ENCODE results near the gene MAP3K10. TPM values are rescaled to one million over a fixed set of nuclear protein-coding genes. Genes with fewer than 3 reads are reported as not detected.
"Not testable (repeated sequence)": the region's sequence is repeated elsewhere in the genome, so short reads cannot be mapped to it uniquely, and the experiment has no call there.

MAP3K10 gene
- total RNA-seq, 1 experiment from 2014 or later = 10.1 TPM

DNA sequence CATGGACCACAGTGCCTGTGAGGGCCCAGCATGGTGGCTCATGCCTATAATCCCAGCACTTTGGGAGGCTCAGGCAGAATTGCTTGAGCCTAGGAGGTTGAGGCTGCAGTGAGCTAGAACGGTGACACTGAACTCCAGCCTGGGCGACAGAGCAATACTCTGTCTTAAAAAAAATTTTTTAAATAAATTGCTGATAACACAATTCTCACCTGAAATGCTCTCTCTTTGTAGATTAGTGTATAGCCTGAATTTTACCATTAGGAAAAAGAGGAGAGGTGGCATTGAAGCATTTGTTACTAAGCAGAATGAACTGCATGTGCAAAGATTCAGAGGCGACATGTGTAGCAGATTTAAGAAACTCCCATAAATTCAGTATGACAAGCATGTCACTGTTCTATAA is 29.1 kb upstream of the MAP3K10 start:
- Histone ChIP-seq H3K9me3 (replicated peaks) (no peaks in the 10 kb centered on the region), H3K27me3 (no peaks in the 10 kb centered on the region), H3K36me3 (no peaks in the 10 kb centered on the region), H3K4me3 (no peak overlapping the region), H3K4me1 (no peaks in the 10 kb centered on the region), H3K27ac (no peak overlapping the region)
- DNase-seq = no peak

DNA sequence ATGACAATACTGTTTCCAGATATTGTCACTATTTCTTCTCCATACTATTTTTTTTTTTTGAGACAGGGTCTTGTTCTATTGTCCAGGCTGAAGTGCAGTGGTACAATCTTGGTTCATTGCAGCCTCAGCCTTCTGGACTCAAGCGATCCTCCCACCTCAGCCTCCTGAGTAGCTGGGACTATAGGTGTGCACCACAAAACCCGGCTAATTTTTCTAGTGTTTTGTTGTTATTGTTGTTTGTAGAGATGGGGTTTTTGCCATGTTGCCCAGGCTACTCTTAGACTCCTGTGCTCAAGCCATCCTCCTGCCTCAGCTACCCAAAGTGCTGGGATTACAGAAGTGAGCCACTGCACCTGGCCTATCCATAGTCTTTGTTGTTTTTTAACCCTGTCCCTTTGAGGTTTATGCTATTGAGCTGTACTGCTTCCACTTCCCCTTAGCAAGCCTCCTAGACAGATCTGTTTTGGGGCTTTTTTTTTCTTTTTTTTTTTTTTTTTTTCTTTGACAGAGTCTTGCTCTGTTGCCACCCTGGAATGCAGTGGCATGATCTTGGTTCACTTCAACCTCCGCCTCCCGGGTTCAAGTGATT is 27.6 kb upstream of the MAP3K10 start:
- no peak for DNase-seq
- Histone ChIP-seq H3K27me3 (no peaks in the 10 kb centered on the region), H3K4me3 (no peak overlapping the region), H3K4me1 (no peaks in the 10 kb centered on the region), H3K9me3 (replicated peaks) (no peaks in the 10 kb centered on the region), H3K27ac (no peak overlapping the region), H3K36me3 (no peaks in the 10 kb centered on the region)

- no peaks in the 10 kb centered on the region for H3K27me3 ChIP-seq
Measured at GRCh38 chr19:40165362-40165937, 25.8 kb upstream of the MAP3K10 start.

DNA sequence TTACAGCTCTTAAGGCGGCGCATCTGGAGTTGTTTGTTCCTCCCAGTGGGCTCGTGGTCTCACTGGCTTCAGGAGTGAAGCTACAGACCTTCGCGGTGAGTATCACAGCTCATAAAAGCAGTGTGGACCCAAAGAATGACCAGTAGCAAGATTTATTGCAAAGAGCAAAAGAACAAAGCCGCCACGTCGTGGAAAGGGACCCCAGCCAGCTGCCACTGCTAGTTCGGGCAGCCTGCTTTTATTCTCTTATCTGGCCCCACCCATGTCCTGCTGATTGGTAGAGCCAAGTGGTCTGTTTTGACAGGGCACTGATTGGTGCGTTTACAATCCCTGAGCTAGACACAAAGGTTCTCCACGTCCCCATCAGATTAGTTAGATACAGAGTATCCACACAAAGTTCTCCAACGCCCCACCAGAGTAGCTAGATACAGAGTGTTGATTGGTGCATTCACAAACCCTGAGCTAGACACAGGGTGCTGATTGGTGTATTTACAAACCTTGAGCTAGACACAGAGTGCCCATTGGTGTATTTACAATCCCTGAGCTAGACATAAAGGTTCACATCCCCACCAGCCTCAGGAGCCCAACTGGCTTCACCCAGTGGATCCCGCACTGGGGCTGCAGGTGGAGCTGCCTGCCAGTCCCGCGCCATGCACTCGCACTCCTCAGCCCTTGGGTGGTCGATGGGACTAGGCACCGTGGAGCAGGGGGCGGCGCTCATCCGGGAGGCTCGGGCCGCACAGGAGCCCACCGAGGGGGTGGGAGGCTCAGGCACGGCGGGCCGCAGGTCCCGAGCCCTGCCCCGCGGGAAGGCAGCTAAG is 21.5 kb upstream of the MAP3K10 start:
- not testable (repeated sequence) for H3K27me3 ChIP-seq; H3K36me3 ChIP-seq; H3K27ac ChIP-seq; H3K4me1 ChIP-seq; H3K4me3 ChIP-seq; H3K9me3 ChIP-seq (replicated peaks)
- peak in 1 of 2 experiments; percentile 14 for DNase-seq

More at GRCh38 chr19:40165362-40165937, 25.8 kb upstream of the MAP3K10 start:
- H3K4me3 ChIP-seq = no peak overlapping the region
- no peaks in the 10 kb centered on the region for H3K9me3 ChIP-seq (replicated peaks)
- no peaks in the 10 kb centered on the region for H3K4me1 ChIP-seq
- DNase-seq = peak; percentile 68 to 84
- H3K36me3 ChIP-seq = no peaks in the 10 kb centered on the region
- H3K27ac ChIP-seq = no peak overlapping the region

DNA sequence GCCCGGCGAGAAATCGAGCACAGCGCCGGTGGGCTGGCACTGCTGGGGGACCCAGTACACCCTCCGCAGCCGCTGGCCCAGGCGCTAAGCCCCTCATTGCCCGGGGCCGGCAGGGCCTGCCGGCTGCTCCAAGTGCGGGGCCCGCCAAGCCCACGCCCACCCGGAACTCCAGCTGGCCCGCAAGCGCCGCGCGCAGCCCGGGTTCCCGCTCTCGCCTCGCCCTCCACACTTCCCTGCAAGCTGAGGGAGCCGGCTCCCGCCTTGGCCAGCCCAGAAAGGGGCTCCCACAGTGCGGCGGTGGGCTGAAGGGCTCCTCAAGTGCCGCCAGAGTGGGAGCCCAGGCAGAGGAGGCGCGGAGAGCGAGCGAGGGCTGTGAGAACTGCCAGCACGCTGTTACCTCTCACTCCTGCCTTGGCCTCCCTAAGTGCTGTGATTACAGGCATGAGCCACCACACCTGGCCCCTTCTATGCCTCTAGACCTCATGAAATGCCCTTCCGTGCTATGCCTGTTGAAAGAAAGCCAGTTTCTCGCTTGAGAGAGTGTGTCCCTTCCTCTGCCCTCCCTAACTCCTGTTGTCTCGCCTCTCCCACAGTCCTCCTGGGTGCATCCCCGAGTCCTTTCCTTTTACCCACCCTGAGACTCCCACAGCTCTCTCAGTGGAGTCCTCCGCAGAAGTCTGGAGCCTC is 20.8 kb upstream of the MAP3K10 start:
- H3K27ac ChIP-seq; H3K4me3 ChIP-seq; H3K27me3 ChIP-seq; H3K4me1 ChIP-seq; H3K36me3 ChIP-seq; H3K9me3 ChIP-seq (replicated peaks): not testable (repeated sequence)
- DNase-seq = peak in 1 of 2 experiments; percentile 26

GRCh38 chr19:40171293-40171692 is 19.9 kb upstream of the MAP3K10 start:
- H3K36me3 ChIP-seq; H3K27ac ChIP-seq; H3K4me3 ChIP-seq; H3K27me3 ChIP-seq; H3K4me1 ChIP-seq; H3K9me3 ChIP-seq (replicated peaks); DNase-seq: not testable (repeated sequence)

DNA sequence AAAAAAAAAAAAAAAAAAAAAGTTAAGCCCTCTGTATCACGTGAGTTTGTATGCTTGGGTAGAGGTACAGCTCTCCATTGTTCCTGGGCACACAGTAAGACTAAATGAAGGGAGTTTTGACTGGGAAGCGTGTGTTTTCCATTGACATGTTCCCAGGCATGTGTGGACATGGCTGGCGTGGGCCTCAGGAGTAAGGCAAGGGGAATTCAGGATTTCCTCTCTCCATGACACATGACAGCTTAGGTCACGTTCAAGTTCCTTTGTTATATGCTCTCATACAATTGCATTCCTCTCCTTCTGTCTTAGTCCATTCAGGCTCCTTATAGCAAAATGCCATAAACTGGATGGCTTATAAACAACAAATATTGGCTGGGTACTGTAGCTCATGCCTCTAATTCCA is 17.1 kb upstream of the MAP3K10 start:
- Histone ChIP-seq H3K9me3 (replicated peaks) (no peaks in the 10 kb centered on the region), H3K36me3 (no peaks in the 10 kb centered on the region), H3K4me3 (no peak overlapping the region), H3K4me1 (no peaks in the 10 kb centered on the region), H3K27me3 (0 out of 2 replicates have a peak, but pooled peaks cover 7% of the 10 kb centered on the region), H3K27ac (no peak overlapping the region)
- DNase-seq = no peak

GRCh38 chr19:40175820-40176219 is 15.4 kb upstream of the MAP3K10 start:
- H3K4me1 ChIP-seq = no peaks in the 10 kb centered on the region
- no peaks in the 10 kb centered on the region for H3K36me3 ChIP-seq
- H3K27me3 ChIP-seq = 0 out of 2 replicates have a peak, but pooled peaks cover 7% of the 10 kb centered on the region
- no peaks in the 10 kb centered on the region for H3K9me3 ChIP-seq (replicated peaks)
- no peak overlapping the region for H3K4me3 ChIP-seq
- DNase-seq = no peak
- no peak overlapping the region for H3K27ac ChIP-seq

DNA sequence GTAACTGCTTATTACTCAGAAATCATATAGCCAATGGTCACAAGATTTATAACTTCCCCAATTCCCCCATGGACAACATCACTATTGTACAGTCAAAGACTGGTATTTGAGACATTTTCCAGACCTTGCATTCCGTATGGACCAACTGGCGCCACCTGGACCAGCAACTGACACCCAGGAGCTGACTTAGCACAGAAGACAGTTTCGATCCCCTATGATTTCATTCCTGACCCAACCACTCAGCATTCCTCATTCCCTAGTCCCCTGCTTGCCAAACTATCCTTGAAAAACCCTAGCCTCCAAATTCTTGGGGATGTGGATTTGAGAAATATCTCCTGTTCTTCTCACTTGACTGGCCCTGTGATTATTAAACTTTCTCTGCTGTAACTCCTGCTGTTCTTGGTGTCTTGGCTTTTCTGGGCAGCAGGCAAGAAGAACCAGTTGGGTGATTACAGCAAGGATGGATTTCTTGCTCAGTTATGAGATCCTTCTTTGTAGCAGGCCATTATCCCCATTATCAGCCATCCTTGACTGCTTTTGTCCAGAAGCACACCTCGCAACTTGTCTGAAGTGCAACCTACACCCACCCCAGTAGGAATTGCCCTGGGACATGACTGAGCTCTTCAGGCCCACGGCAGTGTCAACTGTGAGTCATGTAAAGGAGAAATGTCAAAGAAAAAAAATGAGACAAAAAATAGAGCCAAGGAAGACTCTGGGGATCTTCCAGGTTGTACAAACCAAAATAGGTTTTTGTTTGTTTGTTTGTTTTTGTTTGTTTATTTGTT is 13.7 kb upstream of the MAP3K10 start:
- no peaks in the 10 kb centered on the region for H3K4me1 ChIP-seq
- H3K4me3 ChIP-seq = no peak overlapping the region
- DNase-seq = no peak
- no peak overlapping the region for H3K27ac ChIP-seq
- H3K27me3 ChIP-seq = 0 out of 2 replicates have a peak, but pooled peaks cover 7% of the 10 kb centered on the region
- no peaks in the 10 kb centered on the region for H3K9me3 ChIP-seq (replicated peaks)
- no peaks in the 10 kb centered on the region for H3K36me3 ChIP-seq

- Histone ChIP-seq H3K27me3 (0 out of 2 replicates have a peak, but pooled peaks cover 7% of the 10 kb centered on the region), H3K36me3 (no peaks in the 10 kb centered on the region), H3K4me1 (no peaks in the 10 kb centered on the region), H3K4me3 (no peak overlapping the region), H3K27ac (no peak overlapping the region), H3K9me3 (replicated peaks) (no peaks in the 10 kb centered on the region)
- no peak for DNase-seq
Measured at GRCh38 chr19:40178756-40179155, 12.5 kb upstream of the MAP3K10 start.

- H3K27ac ChIP-seq = no peak overlapping the region
- no peaks in the 10 kb centered on the region for H3K36me3 ChIP-seq
- DNase-seq = no peak
- H3K27me3 ChIP-seq = peaks cover 10% of the 10 kb centered on the region; the same call in 1 of the 2 replicates
- H3K4me3 ChIP-seq = no peak overlapping the region
- peaks cover 8% of the 10 kb centered on the region; the same call in 1 of the 2 replicates for H3K4me1 ChIP-seq
- no peaks in the 10 kb centered on the region for H3K9me3 ChIP-seq (replicated peaks)
Measured at GRCh38 chr19:40184273-40184672, 7.0 kb upstream of the MAP3K10 start.

DNA sequence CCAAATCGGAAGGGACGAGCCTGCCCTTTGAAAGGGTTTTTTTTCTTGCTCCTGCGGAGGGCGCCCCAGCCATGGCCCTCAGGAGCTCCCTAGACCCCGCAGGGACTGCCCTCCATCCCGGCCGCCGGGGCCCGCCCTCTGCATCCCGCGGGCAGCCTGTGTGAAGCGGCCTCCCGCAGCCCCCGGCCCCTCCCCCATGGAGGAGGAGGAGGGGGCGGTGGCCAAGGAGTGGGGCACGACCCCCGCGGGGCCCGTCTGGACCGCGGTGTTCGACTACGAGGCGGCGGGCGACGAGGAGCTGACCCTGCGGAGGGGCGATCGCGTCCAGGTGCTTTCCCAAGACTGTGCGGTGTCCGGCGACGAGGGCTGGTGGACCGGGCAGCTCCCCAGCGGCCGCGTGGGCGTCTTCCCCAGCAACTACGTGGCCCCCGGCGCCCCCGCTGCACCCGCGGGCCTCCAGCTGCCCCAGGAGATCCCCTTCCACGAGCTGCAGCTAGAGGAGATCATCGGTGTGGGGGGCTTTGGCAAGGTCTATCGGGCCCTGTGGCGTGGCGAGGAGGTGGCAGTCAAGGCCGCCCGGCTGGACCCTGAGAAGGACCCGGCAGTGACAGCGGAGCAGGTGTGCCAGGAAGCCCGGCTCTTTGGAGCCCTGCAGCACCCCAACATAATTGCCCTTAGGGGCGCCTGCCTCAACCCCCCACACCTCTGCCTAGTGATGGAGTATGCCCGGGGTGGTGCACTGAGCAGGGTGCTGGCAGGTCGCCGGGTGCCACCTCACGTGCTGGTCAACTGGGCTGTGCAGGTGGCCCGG is 815 bp downstream of the MAP3K10 start:
- H3K4me3 ChIP-seq = peak overlapping the region; percentile 98
- no peaks in the 10 kb centered on the region for H3K36me3 ChIP-seq
- peak; percentile 60 to 68 for DNase-seq

GRCh38 chr19:40192758-40193586 is 1.7 kb downstream of the MAP3K10 start:
- no peaks in the 10 kb centered on the region for H3K4me1 ChIP-seq
- 0 out of 2 replicates have a peak, but pooled peaks cover 3% of the 10 kb centered on the region for H3K27me3 ChIP-seq
- no peak overlapping the region for H3K4me3 ChIP-seq
- H3K9me3 ChIP-seq (replicated peaks) = no peaks in the 10 kb centered on the region
- H3K36me3 ChIP-seq = no peaks in the 10 kb centered on the region
- no peak overlapping the region for H3K27ac ChIP-seq
- no peak for DNase-seq

More for the DNA sequence above, 815 bp downstream of the MAP3K10 start:
- Histone ChIP-seq H3K9me3 (replicated peaks) (no peaks in the 10 kb centered on the region), H3K27me3 (0 out of 2 replicates have a peak, but pooled peaks cover 3% of the 10 kb centered on the region), H3K4me1 (no peaks in the 10 kb centered on the region), H3K27ac (no peak overlapping the region)

Data from SJCRH30 (cell line).